NCI-H2029 (cell line): ENCODE data around the gene CLDN12.

Experiments
- DNase-seq: peaks from one replicate; lab custom pipeline; 2025; lab: John Stamatoyannopoulos, UW

CLDN12 gene

GRCh38 chr7:90403174-90404113 lies at the start of gene CLDN12:
Gene CLDN12, plus strand, starts transcription at chr7:90403461. Its CDS starts 9,216 bp downstream, at chr7:90412677.
- DNase-seq: peak; percentile 98

- DNase-seq: no peak
Measured at GRCh38 chr7:90383422-90383821, 19.8 kb upstream of the CLDN12 start.

- no peak for DNase-seq
Measured at GRCh38 chr7:90383861-90384260, 19.4 kb upstream of the CLDN12 start.

- no peak for DNase-seq
Measured at GRCh38 chr7:90384433-90384832, 18.8 kb upstream of the CLDN12 start.

- no peak for DNase-seq
Measured at GRCh38 chr7:90387470-90388240, 15.6 kb upstream of the CLDN12 start.

- DNase-seq: no peak
Measured at GRCh38 chr7:90390926-90391325, 12.3 kb upstream of the CLDN12 start.

- DNase-seq: no peak
Measured at GRCh38 chr7:90391488-90391887, 11.8 kb upstream of the CLDN12 start.

- DNase-seq: no peak
Measured at GRCh38 chr7:90396420-90396819, 6.8 kb upstream of the CLDN12 start.

GRCh38 chr7:90401989-90402388 lies 1.3 kb upstream of the CLDN12 start:
- DNase-seq: peak; percentile 81

- DNase-seq: no peak
Measured at GRCh38 chr7:90402785-90403173, 482 bp upstream of the CLDN12 start.

- DNase-seq: peak; percentile 20
Measured at GRCh38 chr7:90404777-90405176, 1.5 kb downstream of the CLDN12 start.

- DNase-seq: peak; percentile 30
Measured at GRCh38 chr7:90407484-90407821, 4.2 kb downstream of the CLDN12 start.

- no peak for DNase-seq
Measured at GRCh38 chr7:90408142-90408541, 4.9 kb downstream of the CLDN12 start.

- DNase-seq: peak; percentile 12
Measured at GRCh38 chr7:90409667-90410066, 6.4 kb downstream of the CLDN12 start.

- DNase-seq: peak; percentile 95
Measured at GRCh38 chr7:90411510-90411909, 8.2 kb downstream of the CLDN12 start.

GRCh38 chr7:90412458-90413184 lies 9.4 kb downstream of the CLDN12 start:
- peak; percentile 68 for DNase-seq

GRCh38 chr7:90413185-90413528 lies 9.9 kb downstream of the CLDN12 start:
- DNase-seq: no peak

GRCh38 chr7:90421651-90422050 lies 18.4 kb downstream of the CLDN12 start:
- DNase-seq: no peak

- no peak for DNase-seq
Measured at GRCh38 chr7:90424720-90425119, 21.5 kb downstream of the CLDN12 start.

- no peak for DNase-seq
Measured at GRCh38 chr7:90425376-90425775, 22.1 kb downstream of the CLDN12 start.

- DNase-seq: no peak
Measured at GRCh38 chr7:90430614-90431460, 27.6 kb downstream of the CLDN12 start.

- DNase-seq: no peak
Measured at GRCh38 chr7:90432752-90433151, 29.5 kb downstream of the CLDN12 start.
